ENCODE data around the gene NAA15. TPM values are rescaled to one million over a fixed set of nuclear protein-coding genes. Genes with fewer than 3 reads are reported as not detected.

The NAA15 gene
- total and polyA plus RNA-seq, 4 donors: 18.1 to 37.6 (median 25.1) TPM

DNA sequence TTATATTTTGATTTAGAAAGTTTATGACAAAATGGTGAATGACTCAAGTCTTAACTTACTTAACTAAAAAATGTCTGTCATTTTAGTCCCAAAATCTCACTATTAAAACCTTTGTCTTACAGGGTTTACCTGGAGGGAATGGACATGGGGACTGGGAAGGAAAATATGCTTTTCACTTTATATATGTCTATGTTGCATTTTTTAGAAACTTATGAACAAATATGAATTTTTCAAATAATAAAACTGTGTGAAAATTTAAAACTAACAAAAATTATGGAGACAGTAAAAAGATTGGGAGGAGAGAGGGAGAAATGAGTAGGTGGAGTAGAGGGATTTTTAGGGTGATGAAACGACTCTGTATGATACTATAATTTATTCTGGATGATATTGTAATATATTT is 27.5 kb upstream of the NAA15 start:
- H3K4me3 ChIP-seq (ENCODE audit: low read depth, low read length): no peak overlapping the region
- no CpG with 5 or more reads among the region's 1 CpG for WGBS (ENCODE audit: insufficient coverage)

DNA sequence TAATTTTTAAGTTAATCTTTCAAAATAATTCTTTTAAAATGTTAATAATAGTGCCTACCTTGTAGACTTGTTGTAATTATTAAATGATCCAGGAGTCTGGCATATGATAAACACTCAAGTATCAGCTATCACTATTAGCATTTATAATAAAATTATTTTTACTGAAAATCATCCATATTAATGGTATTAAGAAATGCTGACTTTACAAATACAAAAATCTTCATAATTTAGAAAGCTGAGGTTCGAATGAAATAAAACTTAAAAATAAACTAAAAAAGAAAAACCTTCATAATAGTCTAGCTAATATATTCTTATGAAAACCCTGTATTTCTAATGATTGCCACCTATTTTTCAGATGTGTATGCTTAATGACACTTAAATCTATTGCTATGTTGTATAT is 26.5 kb upstream of the NAA15 start:
- no peak overlapping the region for H3K4me3 ChIP-seq (ENCODE audit: low read depth, low read length)
- no peaks in the 10 kb centered on the region for H3K9me3 ChIP-seq (ENCODE audit: control insufficient read depth, insufficient read depth, low read length)
- no peak for DNase-seq (ENCODE audit: low read depth in 4 of 6, low spot score in 6 of 6)
- H3K27me3 ChIP-seq (ENCODE audit: control insufficient read depth, insufficient read depth, low read length): peaks cover 28% of the 10 kb centered on the region
- whole genome bisulfite sequencing (ENCODE audit: insufficient coverage): no CpG with 5 or more reads among the region's 1 CpG
- no peak overlapping the region for H3K27ac ChIP-seq (ENCODE audit: low read depth, low read length)
- H3K36me3 ChIP-seq (ENCODE audit: control insufficient read depth, insufficient read depth, low read length): no peaks in the 10 kb centered on the region
- peaks cover 10% of the 10 kb centered on the region for H3K4me1 ChIP-seq (ENCODE audit: control insufficient read depth, insufficient read depth, low read length)

More for the DNA sequence above, 27.5 kb upstream of the NAA15 start:
- Histone ChIP-seq H3K27me3 (ENCODE audit: control insufficient read depth, insufficient read depth, low read length) (peaks cover 19% of the 10 kb centered on the region), H3K4me1 (ENCODE audit: control insufficient read depth, insufficient read depth, low read length) (peaks cover under 1% of the 10 kb centered on the region), H3K9me3 (ENCODE audit: control insufficient read depth, insufficient read depth, low read length) (no peaks in the 10 kb centered on the region), H3K27ac (ENCODE audit: low read depth, low read length) (no peak overlapping the region), H3K36me3 (ENCODE audit: control insufficient read depth, insufficient read depth, low read length) (no peaks in the 10 kb centered on the region)
- DNase-seq (ENCODE audit: low read depth in 4 of 6, low spot score in 6 of 6): no peak

- Histone ChIP-seq H3K9me3 (ENCODE audit: control insufficient read depth, insufficient read depth, low read length) (no peaks in the 10 kb centered on the region), H3K27ac (ENCODE audit: low read depth, low read length) (no peak overlapping the region), H3K36me3 (ENCODE audit: control insufficient read depth, insufficient read depth, low read length) (no peaks in the 10 kb centered on the region), H3K27me3 (ENCODE audit: control insufficient read depth, insufficient read depth, low read length) (peaks cover 30% of the 10 kb centered on the region), H3K4me1 (ENCODE audit: control insufficient read depth, insufficient read depth, low read length) (peaks cover 15% of the 10 kb centered on the region), H3K4me3 (ENCODE audit: low read depth, low read length) (no peak overlapping the region)
- WGBS (ENCODE audit: insufficient coverage): no CpG with 5 or more reads among the region's 4 CpGs
- no peak for DNase-seq (ENCODE audit: low read depth in 4 of 6, low spot score in 6 of 6)
Measured at GRCh38 chr4:139275281-139275735, 26.0 kb upstream of the NAA15 start.

DNA sequence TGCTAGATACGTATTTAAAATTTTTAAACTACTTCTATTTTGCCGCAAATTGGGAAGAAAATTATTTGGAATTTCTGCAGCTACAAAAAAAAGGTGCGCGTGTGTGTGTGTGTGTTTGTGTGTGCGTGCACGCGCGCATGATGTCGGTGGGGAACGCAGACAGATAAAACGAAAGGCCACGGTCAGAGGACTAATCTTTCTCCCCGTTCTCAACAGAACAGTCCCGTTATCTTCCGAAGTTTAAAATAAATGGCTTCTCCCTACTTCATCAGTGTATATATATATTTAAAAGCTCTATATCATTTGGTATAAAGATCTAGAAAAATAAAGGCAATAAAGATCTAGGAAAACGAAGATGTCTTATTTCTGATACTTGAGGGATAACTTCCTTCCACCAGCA is 22.8 kb upstream of the NAA15 start:
- Histone ChIP-seq H3K27ac (ENCODE audit: low read depth, low read length) (no peak overlapping the region), H3K4me1 (ENCODE audit: control insufficient read depth, insufficient read depth, low read length) (peaks cover 15% of the 10 kb centered on the region), H3K36me3 (ENCODE audit: control insufficient read depth, insufficient read depth, low read length) (no peaks in the 10 kb centered on the region), H3K27me3 (ENCODE audit: control insufficient read depth, insufficient read depth, low read length) (peaks cover 30% of the 10 kb centered on the region), H3K9me3 (ENCODE audit: control insufficient read depth, insufficient read depth, low read length) (no peaks in the 10 kb centered on the region), H3K4me3 (ENCODE audit: low read depth, low read length) (no peak overlapping the region)
- DNase-seq (ENCODE audit: low read depth in 4 of 6, low spot score in 6 of 6): peak in 1 of 6 donors; percentile 7
- no CpG with 5 or more reads among the region's 16 CpGs for WGBS (ENCODE audit: insufficient coverage)

DNA sequence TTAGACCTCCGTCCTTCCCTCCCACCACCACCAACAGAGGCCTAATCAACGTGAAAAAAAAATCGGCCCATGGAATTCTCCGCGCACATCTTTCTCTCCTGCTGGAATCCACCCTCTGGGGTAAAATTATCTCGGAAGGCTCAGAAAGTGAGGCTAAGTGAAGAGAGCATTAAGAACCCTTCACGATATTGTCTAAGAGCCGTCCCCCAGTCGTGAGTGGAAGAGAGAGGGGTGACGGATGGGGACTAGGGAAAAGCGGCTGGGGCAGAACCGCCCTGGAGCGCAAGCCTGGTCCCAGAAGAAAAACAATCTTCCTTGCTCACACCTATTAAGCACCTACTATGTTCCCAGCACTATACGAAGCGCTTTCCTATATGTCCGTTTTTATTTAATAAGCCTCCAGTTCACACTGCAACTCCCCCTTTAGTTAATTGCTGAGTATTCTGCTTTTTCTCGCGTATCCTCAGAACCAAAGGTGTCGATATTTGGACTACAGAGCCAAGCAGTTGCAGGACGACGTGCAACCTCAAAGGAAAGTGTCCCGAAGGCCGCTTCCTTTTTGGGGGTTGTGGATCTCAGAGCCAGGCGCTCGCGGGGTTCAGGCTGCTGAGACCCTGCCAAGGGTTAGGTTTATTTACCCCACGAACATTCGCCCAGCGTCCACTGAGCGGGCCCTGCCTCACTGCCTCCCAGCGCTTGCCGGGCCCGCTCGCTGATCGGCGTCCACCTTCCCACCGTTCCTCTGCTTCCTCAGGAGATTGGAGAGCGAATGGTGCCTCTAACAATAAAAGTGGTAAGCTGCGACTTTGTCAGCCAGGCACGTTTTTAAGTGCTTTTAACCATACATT is 22.2 kb upstream of the NAA15 start:
- peak in 3 of 6 donors; percentile 13 to 43 (median 34) for DNase-seq (ENCODE audit: low read depth in 4 of 6, low spot score in 6 of 6)
- no peaks in the 10 kb centered on the region for H3K36me3 ChIP-seq (ENCODE audit: control insufficient read depth, insufficient read depth, low read length)
- no peak overlapping the region for H3K27ac ChIP-seq (ENCODE audit: low read depth, low read length)
- peaks cover 30% of the 10 kb centered on the region for H3K27me3 ChIP-seq (ENCODE audit: control insufficient read depth, insufficient read depth, low read length)
- 4% methylated on average over 24 of the region's 40 CpGs for WGBS (ENCODE audit: insufficient coverage)
- peaks cover 15% of the 10 kb centered on the region for H3K4me1 ChIP-seq (ENCODE audit: control insufficient read depth, insufficient read depth, low read length)
- no peaks in the 10 kb centered on the region for H3K9me3 ChIP-seq (ENCODE audit: control insufficient read depth, insufficient read depth, low read length)
- H3K4me3 ChIP-seq (ENCODE audit: low read depth, low read length): peak overlapping the region; percentile 49

DNA sequence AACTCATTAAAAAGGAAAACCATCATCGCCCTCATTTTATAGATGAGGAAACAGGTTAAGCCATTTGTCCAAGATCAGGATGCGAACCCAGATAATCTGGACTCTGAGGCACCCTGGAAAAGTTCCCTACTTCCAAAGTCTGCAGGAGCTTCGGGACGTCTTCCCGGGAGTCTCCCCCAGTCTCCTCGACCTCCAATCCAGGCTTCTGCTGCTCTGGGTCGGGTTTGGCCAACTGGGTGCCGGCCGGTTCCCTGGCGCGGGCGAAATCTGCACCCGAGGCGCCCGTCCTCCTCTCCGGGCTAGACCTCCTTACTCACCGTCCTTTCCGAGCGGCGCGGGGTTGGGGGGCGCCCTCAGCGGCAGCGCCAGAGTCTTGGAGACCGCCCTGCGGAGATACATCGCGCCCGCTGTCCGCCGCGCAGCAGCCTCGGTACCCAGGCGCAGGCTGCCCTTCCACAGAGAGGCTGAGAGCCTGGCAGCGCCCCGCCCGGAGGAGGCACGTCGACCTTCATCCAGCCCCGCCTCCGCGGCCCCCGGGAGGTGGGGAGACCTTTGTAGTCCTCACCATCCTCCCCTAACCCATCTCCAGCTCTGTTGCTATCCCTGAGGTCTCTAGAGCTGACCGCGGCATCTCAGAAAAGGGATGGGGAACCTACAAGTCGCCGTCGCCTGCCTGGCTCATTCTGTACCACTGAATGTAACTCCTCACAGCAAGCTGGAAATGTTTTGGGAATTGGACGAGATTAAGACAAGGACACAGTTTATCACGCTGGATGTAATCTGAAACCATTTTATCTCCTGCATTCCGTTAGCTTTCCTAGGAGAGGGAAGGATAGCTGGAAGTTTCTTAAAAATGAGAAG is 21.3 kb upstream of the NAA15 start, which contains the start of gene MGARP:
Gene MGARP (minus strand): TSS at position 466 of the 861 bp plus-strand sequence. CDS start 67 bp downstream, at position 399.
- Histone ChIP-seq H3K4me3 (ENCODE audit: low read depth, low read length) (peak within 1 kb of the TSS; percentile 49), H3K4me1 (ENCODE audit: control insufficient read depth, insufficient read depth, low read length) (peaks cover 15% of the 10 kb centered on the region), H3K27me3 (ENCODE audit: control insufficient read depth, insufficient read depth, low read length) (peaks cover 30% of the 10 kb centered on the region), H3K9me3 (ENCODE audit: control insufficient read depth, insufficient read depth, low read length) (no peaks in the 10 kb centered on the region), H3K36me3 (ENCODE audit: control insufficient read depth, insufficient read depth, low read length) (no peaks in the 10 kb centered on the region), H3K27ac (ENCODE audit: low read depth, low read length) (no peak within 1 kb of the TSS)
- peak in 3 of 6 donors; percentile 12 to 64 (median 58) for DNase-seq (ENCODE audit: low read depth in 4 of 6, low spot score in 6 of 6)
- 2% methylated on average over 43 of the region's 51 CpGs for WGBS (ENCODE audit: insufficient coverage)

- no peak for DNase-seq (ENCODE audit: low read depth in 4 of 6, low spot score in 6 of 6)
- peaks cover 25% of the 10 kb centered on the region for H3K27me3 ChIP-seq (ENCODE audit: control insufficient read depth, insufficient read depth, low read length)
- H3K27ac ChIP-seq (ENCODE audit: low read depth, low read length): no peak overlapping the region
- H3K4me3 ChIP-seq (ENCODE audit: low read depth, low read length): no peak overlapping the region
- 92% methylated on average over 2 of the region's 7 CpGs for WGBS (ENCODE audit: insufficient coverage)
- no peaks in the 10 kb centered on the region for H3K36me3 ChIP-seq (ENCODE audit: control insufficient read depth, insufficient read depth, low read length)
- H3K4me1 ChIP-seq (ENCODE audit: control insufficient read depth, insufficient read depth, low read length): peaks cover 15% of the 10 kb centered on the region
- H3K9me3 ChIP-seq (ENCODE audit: control insufficient read depth, insufficient read depth, low read length): no peaks in the 10 kb centered on the region
Measured at GRCh38 chr4:139282065-139282720, 19.1 kb upstream of the NAA15 start.

DNA sequence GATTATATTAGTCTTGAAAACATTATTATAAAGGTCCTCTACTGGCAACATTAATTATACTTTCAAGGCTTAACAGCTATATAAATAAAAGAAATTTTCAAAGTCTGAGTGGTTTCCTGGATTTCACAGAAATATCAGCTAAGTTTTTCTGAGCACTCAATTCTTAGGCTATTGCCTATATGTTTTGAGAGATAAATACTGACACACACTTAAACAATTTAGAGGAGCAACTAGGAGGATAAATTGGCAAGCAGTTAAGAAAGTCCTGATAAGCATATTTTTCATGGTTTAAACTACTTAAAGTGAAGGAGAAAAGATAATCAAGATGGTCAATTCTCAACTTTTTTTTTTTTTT is 18.6 kb upstream of the NAA15 start:
- Histone ChIP-seq H3K27ac (ENCODE audit: low read depth, low read length) (no peak overlapping the region), H3K4me1 (ENCODE audit: control insufficient read depth, insufficient read depth, low read length) (peaks cover 15% of the 10 kb centered on the region), H3K9me3 (ENCODE audit: control insufficient read depth, insufficient read depth, low read length) (no peaks in the 10 kb centered on the region), H3K4me3 (ENCODE audit: low read depth, low read length) (no peak overlapping the region), H3K36me3 (ENCODE audit: control insufficient read depth, insufficient read depth, low read length) (no peaks in the 10 kb centered on the region), H3K27me3 (ENCODE audit: control insufficient read depth, insufficient read depth, low read length) (peaks cover 22% of the 10 kb centered on the region)
- no peak for DNase-seq (ENCODE audit: low read depth in 4 of 6, low spot score in 6 of 6)

GRCh38 chr4:139286186-139286698 is 15.1 kb upstream of the NAA15 start:
- Histone ChIP-seq H3K27me3 (ENCODE audit: control insufficient read depth, insufficient read depth, low read length) (no peaks in the 10 kb centered on the region), H3K27ac (ENCODE audit: low read depth, low read length) (no peak overlapping the region), H3K9me3 (ENCODE audit: control insufficient read depth, insufficient read depth, low read length) (no peaks in the 10 kb centered on the region), H3K4me1 (ENCODE audit: control insufficient read depth, insufficient read depth, low read length) (no peaks in the 10 kb centered on the region), H3K36me3 (ENCODE audit: control insufficient read depth, insufficient read depth, low read length) (peaks cover 15% of the 10 kb centered on the region), H3K4me3 (ENCODE audit: low read depth, low read length) (no peak overlapping the region)
- WGBS (ENCODE audit: insufficient coverage): 100% methylated on average over 4 of the region's 7 CpGs
- DNase-seq (ENCODE audit: low read depth in 4 of 6, low spot score in 6 of 6): no peak

Data from spinal cord (tissue), 10 donors.